GM13977 (cell line): ENCODE measurements around the gene PIP5K1B.
A peak's percentile ranks its signal among the peaks of the same experiment; 100 is the strongest.
"Not testable (repeated sequence)": the region's sequence is repeated elsewhere in the genome, so short reads cannot be mapped to it uniquely, and the experiment has no call there.

ENCODE experiments used
- DNase-seq: peaks from one replicate; pipeline ENCODE4 v3.0.0; 2012; ENCODE audit warnings: low spot score
- CTCF ChIP-seq: IDR thresholded peaks from 2 replicates; pipeline ENCODE4 v1.5.1; 2012; ENCODE audit warnings: mild to moderate bottlenecking, control low read depth; ENCODE audit not compliant: insufficient read depth; ENCODE audit errors: extremely low read depth, missing control alignments
- in situ Hi-C: fragments of 300-500 bp; cut with MboI; formaldehyde crosslinking; loops from one replicate; pipeline ENCODE4 v1.12.0; 2022; ENCODE audit warnings: low sequenced_read_pairs, low pct_unique_long_range_greater_than_20kb, mixed read lengths, inconsistent platforms; ENCODE audit not compliant: unreplicated experiment

PIP5K1B gene

GRCh38 chr9:68698943-68699509, 6.0 kb upstream of the PIP5K1B start:
- no peak for DNase-seq
- no peak for TF ChIP-seq CTCF
- in situ Hi-C loops = no loop called here

GRCh38 chr9:68699625-68700024, 5.4 kb upstream of the PIP5K1B start:
- in situ Hi-C loops = loop anchor here (25.0 kb wide), 1 partner anchor 313 kb away; the partner anchor contains the start of gene PRKACG
- not testable (repeated sequence) for DNase-seq

GRCh38 chr9:68702493-68702892, 2.5 kb upstream of the PIP5K1B start:
- no peak for TF ChIP-seq CTCF
- in situ Hi-C loops = loop anchor here (25.0 kb wide), 1 partner anchor 310 kb away; the partner anchor contains the start of gene PRKACG
- no peak for DNase-seq

GRCh38 chr9:68703672-68704071, 1.4 kb upstream of the PIP5K1B start:
- in situ Hi-C loops = loop anchor here (25.0 kb wide), 1 partner anchor 309 kb away; the partner anchor contains the start of gene PRKACG
- no peak for TF ChIP-seq CTCF

GRCh38 chr9:68704498-68704813, 584 bp upstream of the PIP5K1B start:
- peak; percentile 25 for TF ChIP-seq CTCF
- in situ Hi-C loops = loop anchor here (25.0 kb wide), 1 partner anchor 308 kb away; the partner anchor contains the start of gene PRKACG
- DNase-seq = no peak

More at GRCh38 chr9:68703672-68704071, 1.4 kb upstream of the PIP5K1B start:
- DNase-seq = no peak

GRCh38 chr9:68705531-68706362, 707 bp downstream of the PIP5K1B start:
- in situ Hi-C loops = loop anchor here (25.0 kb wide), 1 partner anchor 307 kb away; the partner anchor contains the start of gene PRKACG
- peak; percentile 60 for DNase-seq
- TF ChIP-seq CTCF = peak; percentile 52
